ENCODE results near the gene ATRIP.

DNA sequence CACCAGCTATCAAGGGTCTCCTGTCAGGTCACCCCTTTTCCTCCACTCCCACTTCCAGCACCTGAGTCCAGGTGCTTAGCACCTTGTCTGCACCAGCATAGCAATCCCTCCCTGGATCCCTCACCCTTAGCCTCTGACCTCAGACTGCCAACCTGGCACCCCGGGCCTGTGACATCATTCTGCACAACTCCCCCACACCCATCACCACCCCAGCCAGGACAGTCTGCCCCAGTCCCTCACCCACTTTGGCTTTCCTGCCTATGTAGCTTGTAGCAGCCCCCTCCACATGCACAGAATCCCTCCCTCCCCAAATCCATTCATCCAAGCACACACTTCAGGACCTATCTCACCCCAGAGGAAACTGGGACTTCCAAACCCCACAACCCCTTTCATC is 15.8 kb upstream of the ATRIP start:
- TF ChIP-seq POLR2A (IDR thresholded peaks at IDR 0.05) (no peak), POLR2AphosphoS5 (IDR thresholded peaks at IDR 0.05) (no peak)
- TF ChIP-seq, protein P1, sequence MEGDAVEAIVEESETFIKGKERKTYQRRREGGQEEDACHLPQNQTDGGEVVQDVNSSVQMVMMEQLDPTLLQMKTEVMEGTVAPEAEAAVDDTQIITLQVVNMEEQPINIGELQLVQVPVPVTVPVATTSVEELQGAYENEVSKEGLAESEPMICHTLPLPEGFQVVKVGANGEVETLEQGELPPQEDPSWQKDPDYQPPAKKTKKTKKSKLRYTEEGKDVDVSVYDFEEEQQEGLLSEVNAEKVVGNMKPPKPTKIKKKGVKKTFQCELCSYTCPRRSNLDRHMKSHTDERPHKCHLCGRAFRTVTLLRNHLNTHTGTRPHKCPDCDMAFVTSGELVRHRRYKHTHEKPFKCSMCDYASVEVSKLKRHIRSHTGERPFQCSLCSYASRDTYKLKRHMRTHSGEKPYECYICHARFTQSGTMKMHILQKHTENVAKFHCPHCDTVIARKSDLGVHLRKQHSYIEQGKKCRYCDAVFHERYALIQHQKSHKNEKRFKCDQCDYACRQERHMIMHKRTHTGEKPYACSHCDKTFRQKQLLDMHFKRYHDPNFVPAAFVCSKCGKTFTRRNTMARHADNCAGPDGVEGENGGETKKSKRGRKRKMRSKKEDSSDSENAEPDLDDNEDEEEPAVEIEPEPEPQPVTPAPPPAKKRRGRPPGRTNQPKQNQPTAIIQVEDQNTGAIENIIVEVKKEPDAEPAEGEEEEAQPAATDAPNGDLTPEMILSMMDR (IDR thresholded peaks at IDR 0.05): no peak

Measured in breast epithelium (tissue), 3 donors.